HCT116 (cell line): ENCODE measurements around the gene UBE3B.

ENCODE experiments used
- CEBPB ChIP-seq: IDR thresholded peaks from 2 replicates; pipeline ENCODE4 v1.6.1; 2012; ENCODE audit warnings: low read depth
- EZH2 ChIP-seq: fragments of 200-600 bp; sonication (generic); IDR thresholded peaks from 2 replicates; pipeline ENCODE4 v1.6.1; 2017; ENCODE audit warnings: antibody characterized with exemption, mixed run types

- TF ChIP-seq CEBPB (no peak), EZH2 (no peak)
Observed at GRCh38 chr12:109494348-109494881, 17.0 kb downstream of the UBE3B start.
